NCI-H1092 treated with DMSO at 0.1 percent for 48 hours (cell line): ENCODE measurements around the gene TTC33.
"Not testable (repeated sequence)": the region's sequence is repeated elsewhere in the genome, so short reads cannot be mapped to it uniquely, and the experiment has no call there.

Experiments
- DNase-seq: peaks from one replicate; lab custom pipeline; 2025; lab: John Stamatoyannopoulos, UW

Gene TTC33

DNA sequence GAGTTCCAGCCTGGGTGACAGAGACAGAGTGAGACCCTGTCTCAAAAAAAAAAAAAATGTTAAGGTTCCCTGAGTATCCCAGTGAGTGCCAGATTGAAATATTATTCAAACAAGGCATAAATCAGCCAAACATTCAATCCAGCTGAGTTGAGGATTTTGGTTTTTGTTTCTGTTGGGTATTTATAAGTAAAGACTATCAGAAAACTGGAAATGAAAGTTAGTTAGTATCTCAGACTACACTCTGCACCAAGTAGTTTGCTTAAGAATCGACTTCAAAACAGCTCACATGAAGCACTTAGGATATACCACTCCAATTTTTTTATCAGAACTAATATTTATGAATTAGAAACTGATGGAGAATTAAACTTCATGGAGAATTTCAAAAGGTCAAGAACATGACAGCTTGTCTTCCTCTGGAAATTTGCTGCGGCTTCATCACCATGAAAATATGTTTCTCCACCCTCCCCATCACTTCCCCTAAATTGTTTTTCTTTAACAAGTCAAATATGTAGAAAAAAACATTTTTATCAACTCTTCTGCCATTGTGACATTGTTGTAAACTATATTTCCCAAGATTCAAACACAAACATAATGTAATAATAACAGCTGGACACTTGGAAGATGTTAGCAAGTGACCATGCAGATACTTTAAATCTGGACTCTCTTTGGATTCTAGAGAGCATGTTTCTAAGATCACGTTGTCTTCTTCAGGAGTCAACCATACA lies 186.1 kb downstream of the TTC33 start:
- no peak for DNase-seq

DNA sequence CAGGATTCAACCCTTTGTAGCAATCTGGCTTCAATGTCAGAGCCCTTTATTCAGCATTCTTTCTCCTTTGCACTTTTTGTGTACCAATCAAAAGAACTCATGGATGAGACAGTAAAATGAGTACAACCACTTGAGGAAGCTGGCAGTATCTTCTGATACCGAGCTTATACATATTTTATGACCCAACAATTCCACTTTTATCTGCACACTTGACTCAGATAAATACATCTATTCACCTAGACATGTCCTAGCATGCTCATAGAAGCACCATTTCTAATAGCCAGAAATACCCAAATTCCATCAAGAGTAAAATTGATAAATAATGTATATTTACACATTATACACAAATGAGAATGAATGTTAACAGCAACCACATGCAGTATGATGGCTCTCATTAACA lies 187.2 kb downstream of the TTC33 start:
- no peak for DNase-seq

DNA sequence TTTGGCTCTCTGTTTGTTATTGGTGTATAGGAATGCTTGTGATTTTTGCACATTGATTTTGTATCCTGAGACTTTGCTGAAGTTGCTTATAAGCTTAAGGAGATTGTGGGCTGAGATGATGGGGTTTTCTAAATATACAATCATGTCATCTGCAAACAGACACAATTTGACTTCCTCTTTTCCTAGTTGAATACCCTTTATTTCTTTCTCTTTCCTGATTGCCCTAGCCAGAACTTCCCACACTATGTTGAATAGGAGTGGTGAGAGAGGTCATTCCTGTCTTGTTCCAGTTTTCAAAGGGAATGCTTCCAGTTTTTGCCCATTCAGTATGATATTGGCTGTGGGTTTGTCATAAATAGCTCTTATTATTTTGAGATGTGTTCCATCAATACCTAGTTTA lies 192.6 kb downstream of the TTC33 start:
- not testable (repeated sequence) for DNase-seq

DNA sequence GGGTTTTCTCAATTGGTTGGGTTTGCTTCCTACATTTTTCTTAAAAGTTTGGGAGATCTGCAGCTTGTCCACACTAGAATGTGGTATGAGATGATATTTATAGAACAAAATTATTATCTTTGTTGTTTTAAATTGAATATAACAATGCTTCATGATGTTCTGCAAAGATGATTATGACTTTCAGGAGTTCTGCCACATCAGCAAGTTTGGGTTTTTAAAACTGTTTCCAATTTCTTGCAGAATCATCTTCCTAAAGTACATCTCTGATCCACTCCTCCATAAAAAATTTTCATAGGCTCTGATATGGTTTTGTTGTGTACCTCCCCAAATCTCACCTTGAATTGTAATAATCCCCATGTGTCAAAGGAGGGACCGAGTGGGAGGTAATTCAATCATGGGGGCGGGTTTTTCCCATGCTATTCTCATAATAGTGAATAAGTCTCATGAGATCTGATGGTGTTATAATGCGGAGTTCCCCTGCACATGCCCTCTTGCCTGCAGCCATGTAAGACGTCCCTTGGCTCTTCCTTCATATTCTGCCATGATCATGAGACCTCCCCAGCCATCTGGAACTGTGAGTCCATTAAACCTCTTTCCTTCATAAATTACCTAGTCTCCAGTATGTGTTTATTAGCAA lies 195.2 kb downstream of the TTC33 start:
- DNase-seq, result no peak

DNA sequence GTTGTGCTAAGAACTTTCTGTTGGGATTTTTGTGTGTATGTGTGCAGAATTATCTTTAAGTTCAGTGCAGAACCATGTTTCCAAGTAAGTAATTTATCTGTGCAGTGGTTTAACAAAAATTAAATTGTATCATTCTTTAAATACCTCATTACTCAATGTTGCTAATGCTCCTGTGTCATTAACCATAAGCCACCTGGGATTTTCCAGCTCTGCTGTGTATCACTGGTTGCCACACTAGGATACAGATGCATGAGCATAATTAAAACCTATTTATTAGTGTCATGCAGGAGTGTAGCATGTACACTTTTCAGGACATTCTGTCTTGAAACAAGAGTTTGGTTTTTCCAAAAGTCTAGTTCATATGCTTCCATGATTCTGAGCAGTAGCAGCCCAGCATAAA lies 196.5 kb downstream of the TTC33 start:
- no peak for DNase-seq

DNA sequence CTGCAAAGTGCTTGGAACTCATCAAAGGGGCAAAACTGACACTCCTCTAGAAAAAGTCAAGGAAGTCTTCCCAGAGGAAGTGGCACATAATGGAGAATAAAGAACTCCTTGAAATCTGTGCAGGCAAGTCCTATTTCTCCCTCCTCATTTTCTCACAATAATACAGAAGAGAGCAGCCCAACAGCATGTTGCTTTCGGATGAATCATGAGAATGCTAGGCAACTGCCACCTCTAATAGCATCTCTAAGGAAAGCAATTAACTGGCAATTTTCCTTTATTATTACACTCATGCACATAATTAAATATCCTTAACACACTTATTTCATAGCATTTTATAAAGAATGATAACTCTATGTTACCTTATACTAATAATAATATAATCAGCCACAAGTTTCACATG lies 198.3 kb downstream of the TTC33 start:
- DNase-seq, result no peak

DNA sequence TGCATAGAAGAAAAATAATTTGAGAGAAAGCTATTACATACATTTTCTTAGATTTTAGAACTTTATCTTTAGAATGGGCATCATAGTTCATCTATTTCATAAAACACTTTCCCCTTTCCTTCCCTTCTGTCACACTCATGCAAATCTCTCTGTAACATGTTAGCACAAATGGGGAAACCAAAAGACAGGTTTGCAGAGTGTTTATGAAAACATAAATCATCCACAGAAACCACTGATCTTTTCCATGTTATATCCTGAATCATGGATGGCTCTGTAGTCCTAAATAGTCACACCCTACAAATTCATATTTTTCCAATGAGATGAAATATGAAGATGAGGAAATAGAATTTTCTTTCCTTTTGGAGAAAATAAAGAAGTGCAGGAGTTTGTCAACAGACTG lies 198.9 kb downstream of the TTC33 start:
- no peak for DNase-seq

DNA sequence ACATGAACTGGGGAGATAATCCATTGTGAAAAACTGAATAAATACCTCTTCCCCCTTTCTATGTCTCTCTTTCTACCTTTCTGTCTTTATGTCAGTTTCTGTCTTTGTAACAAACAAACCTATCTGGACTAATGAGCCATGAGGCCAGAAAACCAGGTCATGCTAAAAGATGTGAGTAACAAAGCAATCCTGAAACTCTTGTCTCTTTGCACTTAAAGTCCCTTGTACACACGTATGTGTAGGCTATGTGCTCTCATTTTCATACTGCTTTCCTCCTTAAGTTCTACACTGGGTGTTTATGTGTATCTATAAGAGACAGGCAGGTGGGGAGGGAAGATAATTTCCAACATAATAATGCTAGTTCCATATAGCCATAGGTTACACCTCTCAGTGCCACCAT lies 199.9 kb downstream of the TTC33 start:
- no peak for DNase-seq

DNA sequence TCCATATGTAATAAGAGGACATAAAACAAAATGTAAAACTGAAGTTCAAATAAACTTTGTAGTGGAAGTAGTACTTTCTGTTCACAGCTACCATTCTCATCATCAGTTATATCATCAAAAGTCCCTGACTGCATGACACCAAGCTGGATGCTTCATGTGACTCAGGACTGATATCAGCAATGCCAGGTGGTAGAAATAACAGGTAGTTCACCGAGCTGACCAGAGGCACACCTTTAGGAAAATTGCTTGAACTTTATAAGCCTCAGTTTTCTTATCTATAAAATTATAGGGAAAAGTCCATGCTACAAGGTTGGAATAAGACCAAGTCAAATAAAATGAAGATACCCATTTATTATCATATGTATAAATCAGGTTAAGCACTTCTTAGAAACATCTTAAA lies 200.9 kb downstream of the TTC33 start:
- DNase-seq, result no peak

DNA sequence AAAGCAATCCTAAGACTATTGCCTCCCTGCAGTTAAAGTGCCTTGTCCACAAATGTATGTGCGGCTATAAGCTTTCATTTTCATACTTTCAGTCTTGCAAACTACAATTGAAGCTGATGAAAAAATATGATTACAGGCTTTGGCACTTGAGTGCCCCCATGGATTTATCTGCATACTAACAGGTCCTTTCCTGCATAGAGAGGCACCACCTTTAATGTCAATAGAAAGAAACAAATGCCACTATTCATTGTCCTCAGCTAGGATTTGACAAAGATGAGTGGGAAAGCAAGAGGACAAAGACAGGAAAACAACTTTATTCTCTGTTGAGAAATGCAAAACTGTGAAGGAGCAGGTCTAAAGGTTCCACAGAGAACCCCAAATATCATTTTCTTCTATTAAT lies 201.7 kb downstream of the TTC33 start:
- DNase-seq, result no peak

DNA sequence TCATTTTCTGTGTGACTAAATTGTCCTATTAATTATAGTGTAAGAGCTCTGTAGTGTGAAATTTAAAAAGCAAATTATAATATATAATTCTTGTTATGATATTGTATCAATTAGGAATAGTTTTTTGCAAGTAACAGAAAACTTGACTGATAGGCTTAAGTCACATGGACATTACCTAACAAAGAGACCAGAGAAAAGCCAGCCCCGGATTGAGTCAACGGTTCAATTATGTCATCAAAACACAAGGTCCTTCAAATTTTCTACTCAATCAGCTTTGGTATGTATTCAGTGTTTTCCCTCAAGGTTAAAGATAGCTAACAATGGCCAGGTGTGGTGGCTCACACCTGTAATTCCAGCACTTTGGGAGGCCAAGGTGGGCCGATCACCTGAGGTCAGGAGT lies 202.8 kb downstream of the TTC33 start:
- DNase-seq, result no peak

DNA sequence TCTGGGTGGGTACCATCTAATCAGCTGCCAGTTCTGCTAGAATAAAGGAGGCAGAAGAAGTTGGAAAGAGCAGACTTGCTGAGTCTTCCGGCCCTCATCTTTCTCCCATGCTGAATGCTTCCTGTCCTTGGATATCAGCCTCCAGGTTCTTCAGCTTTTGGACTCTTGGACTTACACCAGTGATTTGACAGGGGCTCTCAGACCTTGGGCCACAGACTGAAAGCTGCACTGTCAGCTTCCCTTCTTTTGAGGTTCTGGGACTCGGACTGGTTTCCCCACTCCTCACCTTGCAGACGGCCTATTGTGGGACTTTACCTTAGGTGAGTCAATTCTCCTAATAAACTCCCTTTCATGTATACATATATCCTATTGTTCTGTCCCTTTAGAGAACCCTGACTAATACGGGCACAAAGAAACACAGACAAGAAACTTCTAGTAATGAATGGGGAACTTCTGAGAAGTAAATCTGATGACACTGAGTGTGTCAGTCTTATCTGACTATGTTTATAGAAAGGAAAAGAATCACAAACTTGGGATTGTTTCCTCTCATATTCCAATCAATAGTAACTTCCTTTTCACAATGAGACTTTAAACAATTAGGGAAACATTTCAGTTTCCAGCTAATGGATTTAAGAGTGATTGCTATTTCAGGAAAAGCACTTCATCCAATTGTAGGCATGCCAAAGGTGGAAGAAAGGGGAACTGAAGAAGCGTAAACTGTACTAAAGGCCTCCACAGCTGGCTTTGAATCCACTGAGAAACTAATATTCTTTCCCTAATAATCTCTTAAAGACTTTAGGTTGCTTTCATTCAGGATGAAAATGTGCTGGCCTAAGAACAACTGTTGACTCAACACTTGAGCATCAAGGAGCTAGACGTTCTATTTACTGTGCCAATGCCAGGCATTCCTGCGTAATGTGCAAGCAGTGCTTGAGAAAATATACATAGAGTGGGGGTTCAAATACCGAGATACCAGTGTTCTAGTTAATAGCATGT lies 204.0 kb downstream of the TTC33 start:
- DNase-seq, result no peak

DNA sequence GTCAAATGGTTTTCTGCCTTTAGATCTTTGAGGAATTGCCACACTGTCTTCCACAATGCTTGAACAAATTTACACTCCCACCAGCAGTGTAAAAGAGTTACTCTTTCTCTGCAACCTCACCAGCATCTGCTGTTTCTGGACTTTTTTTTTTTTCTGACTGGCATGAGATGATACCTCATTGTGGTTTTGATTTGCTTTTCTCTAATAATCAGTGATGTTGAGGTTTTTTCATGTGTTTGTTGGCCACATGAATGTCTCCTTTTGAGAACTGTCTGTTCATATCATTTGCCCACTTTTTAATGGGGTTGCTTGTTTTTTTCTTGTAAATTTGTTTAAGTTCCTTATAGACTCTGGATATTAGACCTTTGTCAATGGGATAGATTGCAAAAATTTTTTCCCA lies 205.3 kb downstream of the TTC33 start:
- no peak for DNase-seq

DNA sequence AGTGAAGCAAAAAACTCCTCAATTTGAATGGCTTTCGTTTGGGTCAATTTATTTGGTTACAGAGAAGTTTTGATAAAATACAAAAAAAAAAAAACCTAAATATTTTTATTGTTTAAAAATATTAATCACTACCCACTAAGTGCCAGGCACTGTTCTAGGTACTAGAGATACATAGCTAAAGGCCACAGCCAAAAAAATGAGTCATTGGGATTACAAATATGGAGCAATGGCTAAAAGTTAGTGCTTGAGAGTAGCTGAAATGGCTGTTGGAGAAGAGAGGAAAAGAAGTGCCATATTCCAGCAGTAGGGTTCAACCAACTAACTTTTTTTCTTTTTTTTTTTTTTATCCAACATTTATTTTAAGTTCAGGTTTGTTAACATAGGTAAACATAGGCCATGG lies 206.1 kb downstream of the TTC33 start:
- no peak for DNase-seq

DNA sequence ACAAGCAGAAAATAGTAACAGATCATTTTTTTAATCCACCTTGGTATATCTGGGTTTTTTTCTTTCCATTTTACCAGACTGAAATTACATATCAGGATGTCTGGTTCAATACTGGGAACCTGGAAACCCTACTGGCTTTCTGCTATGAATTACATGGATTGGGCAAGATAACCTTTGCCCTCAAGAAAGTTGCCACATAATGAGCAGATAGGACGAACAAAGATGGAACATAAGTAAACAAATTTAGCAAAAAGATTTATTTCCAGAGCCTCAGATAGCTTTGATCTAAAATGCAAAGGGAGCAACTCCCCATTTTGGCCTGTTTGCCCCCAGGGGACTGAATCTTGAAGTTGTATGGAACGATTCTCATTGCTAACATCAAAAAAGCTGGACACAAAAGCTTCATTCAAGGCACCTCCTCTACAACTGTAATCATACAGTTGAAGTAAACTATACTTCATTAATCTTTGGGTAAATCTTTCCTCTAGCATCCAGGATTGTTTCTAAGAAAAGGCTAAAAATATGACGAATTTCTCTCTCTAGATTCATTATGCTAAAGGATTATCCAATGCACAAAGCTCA lies 207.7 kb downstream of the TTC33 start:
- no peak for DNase-seq

DNA sequence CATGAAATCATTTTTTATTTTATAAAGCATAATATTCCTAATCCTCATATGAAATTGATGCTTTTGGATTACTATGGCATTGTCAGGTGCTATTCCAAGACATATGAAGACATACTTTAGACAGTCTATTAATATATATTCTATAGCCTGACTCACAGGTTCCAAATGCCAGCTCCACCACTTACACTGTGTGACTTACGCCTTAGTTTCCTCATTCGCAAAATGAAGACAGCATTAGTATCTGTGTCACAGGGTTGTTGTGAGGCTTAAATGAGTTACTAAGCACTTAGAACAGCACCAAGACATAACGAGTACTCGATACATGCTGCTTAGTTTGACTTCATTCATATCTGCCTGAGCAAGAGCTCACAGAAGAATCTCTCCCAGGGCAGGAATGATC lies 208.2 kb downstream of the TTC33 start:
- no peak for DNase-seq

DNA sequence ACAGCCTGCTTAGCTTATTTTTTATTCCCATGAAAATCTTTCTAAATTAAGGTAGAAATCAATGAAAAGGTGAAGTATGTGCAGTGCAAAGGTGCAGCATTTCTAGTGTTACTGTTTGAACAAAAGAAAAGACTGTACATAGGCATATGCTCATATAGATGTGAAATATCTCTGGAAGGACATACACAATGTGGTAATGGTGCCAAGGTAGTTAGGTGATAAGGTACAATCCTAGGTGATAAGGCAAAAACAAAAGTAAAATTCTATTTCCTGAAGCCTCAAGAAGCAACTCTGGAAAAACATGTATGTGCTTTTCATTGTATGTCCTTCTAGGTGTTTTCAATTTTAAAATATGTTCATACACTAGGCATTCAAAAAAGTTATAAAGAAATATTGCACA lies 215.5 kb downstream of the TTC33 start:
- DNase-seq, result no peak

DNA sequence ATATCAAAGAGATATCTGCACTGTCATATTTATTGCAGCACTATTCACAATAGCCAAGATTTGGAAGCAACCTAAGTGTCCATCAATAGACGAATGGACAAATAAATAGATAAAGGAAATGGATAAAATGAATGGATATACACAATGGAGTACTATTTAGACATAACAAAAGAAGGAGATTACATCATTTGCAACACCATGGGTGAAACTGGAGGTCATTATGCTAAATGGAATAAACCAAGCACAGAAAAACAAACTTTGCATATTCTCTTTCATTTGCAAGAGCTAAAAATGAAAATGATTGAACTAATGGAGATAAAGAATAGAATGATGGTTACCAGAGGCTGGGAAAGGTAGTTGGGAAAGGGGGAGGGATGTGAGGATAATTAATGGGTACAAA lies 231.1 kb downstream of the TTC33 start:
- no peak for DNase-seq

DNA sequence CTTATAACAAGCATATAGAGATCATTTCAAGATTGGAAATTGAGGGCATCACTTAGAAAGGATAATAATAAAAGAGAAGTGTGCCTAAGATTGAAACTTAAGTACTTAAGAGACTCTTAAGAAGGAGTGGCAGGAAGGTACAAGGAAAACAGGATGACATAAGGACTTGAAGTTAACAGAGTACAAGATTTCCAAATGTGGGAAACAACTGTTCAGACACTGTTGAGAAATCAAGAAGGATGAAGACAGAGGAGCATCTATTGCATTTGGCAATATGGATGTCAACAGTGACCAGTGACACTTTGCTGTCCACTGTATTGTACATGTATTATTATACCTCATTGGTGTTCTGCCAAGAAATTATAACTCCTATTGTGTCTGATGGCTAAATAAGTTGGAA lies 233.8 kb downstream of the TTC33 start:
- no peak for DNase-seq

DNA sequence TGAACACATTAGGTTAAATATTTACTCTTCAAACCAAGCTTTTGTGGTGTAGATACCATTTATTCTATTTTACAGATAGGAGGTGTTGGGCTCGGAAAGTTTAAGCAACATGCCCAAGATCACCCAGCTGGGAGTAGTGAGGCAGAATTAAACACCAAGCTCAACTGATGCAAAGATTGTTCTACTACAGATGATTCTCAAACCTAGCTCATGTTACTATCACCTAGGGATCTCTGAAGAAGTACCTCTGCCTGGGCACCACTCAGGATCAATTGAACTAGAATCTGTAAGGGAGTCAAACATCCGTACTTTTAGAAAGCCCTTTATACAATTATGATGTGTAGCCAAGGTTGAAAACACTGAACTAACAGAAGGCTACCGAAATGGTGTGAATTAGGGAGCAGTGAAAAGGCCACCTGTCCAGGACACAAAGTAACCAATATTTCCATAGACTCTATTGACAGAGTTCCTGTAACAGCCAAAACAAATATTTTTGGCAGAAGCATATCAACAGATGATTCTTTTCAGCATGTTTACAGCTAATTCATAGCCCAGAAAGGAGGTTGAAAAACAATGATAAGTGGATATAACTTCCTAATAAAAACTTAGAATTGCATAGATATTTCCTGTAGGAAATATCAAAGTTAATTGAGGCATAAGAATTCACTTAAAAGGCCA lies 234.5 kb downstream of the TTC33 start:
- DNase-seq, result no peak

DNA sequence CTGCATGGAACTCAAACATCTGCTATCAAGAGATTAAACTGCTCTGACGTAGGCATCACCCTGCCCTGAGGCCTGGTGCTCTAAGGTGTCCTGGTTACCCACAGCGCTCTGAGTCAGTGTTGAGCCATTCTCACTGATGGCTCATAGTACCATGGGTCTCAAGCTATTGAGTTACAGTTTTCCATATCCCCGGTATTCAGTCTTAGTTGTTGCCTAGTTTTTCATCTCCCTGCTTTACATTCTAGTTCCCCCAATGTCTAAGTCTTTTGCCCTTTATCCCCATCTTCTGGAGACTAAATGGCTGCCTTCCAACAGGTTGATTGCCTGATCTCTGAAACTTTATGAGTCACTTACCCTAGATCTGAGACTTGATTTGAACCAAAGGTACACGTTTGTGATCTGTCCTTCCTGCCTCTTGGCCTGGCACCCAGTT lies 237.3 kb downstream of the TTC33 start:
- no peak for DNase-seq

DNA sequence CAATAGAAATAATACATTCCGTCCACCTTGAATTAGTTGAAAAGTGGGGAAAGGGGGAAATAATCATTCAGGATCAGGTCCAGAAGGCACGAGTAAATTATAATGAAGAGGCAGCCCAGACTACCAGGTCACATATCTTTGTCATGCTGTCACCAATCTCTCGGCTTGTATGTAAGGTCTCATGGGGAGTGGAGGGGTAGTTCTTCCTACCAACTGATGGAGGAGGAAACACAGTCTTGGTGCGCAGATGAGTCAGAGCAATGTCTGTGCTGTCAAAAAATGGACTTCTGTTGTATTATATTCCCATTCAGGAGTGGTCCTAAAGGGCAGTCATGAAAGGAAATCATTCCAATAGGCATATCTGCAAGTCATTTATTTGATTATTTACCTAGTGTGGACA lies 240.3 kb downstream of the TTC33 start:
- DNase-seq, result no peak
